HG03575 (cell line): Measurements from ENCODE around the gene RNF7.
"Not testable (repeated sequence)": the region's sequence is repeated elsewhere in the genome, so short reads cannot be mapped to it uniquely, and the experiment has no call there.

Experiments used
- ATAC-seq: cut with Tn5 transposase; IDR thresholded peaks from one replicate; pipeline ENCODE4 v1.9.1; 2021; ENCODE audit not compliant: unreplicated experiment, insufficient number of reproducible peaks, low FRiP score; ENCODE audit errors: extremely low read depth

The RNF7 gene

GRCh38 chr3:141728355-141728892, 9.7 kb upstream of the RNF7 start:
- ATAC-seq: no peak

- ATAC-seq: no peak
Measured at GRCh38 chr3:141729240-141729639, 8.9 kb upstream of the RNF7 start.

GRCh38 chr3:141735176-141735575, 2.9 kb upstream of the RNF7 start:
- no peak for ATAC-seq

- no peak for ATAC-seq
Measured at GRCh38 chr3:141735770-141736465, 2.2 kb upstream of the RNF7 start.

GRCh38 chr3:141737093-141737492, 1.0 kb upstream of the RNF7 start:
- ATAC-seq: no peak

- no peak for ATAC-seq
Measured at GRCh38 chr3:141737678-141738021, 448 bp upstream of the RNF7 start.

- no peak for ATAC-seq
Measured at GRCh38 chr3:141738891-141739363, 829 bp downstream of the RNF7 start.

- no peak for ATAC-seq
Measured at GRCh38 chr3:141739731-141740130, 1.6 kb downstream of the RNF7 start.

- no peak for ATAC-seq
Measured at GRCh38 chr3:141740349-141740748, 2.3 kb downstream of the RNF7 start.

- ATAC-seq: no peak
Measured at GRCh38 chr3:141743305-141743704, 5.2 kb downstream of the RNF7 start.

- ATAC-seq: no peak
Measured at GRCh38 chr3:141746962-141747361, 8.9 kb downstream of the RNF7 start.

- ATAC-seq: no peak
Measured at GRCh38 chr3:141753399-141753798, 15.3 kb downstream of the RNF7 start.

- ATAC-seq: no peak
Measured at GRCh38 chr3:141754032-141754431, 15.9 kb downstream of the RNF7 start.

GRCh38 chr3:141762552-141762951, 24.5 kb downstream of the RNF7 start:
- not testable (repeated sequence) for ATAC-seq

- ATAC-seq: no peak
Measured at GRCh38 chr3:141763088-141763750, 25.1 kb downstream of the RNF7 start, which contains the start of gene GRK7. Gene GRK7 (plus strand): TSS chr3:141763408. CDS start chr3:141778285, 14,877 bp downstream.

- no peak for ATAC-seq
Measured at GRCh38 chr3:141764045-141764444, 25.9 kb downstream of the RNF7 start.

- no peak for ATAC-seq
Measured at GRCh38 chr3:141764465-141764864, 26.4 kb downstream of the RNF7 start.

- no peak for ATAC-seq
Measured at GRCh38 chr3:141764986-141765385, 26.9 kb downstream of the RNF7 start.

GRCh38 chr3:141767066-141767465, 29.0 kb downstream of the RNF7 start:
- ATAC-seq: no peak

GRCh38 chr3:141769221-141769894, 31.3 kb downstream of the RNF7 start:
- ATAC-seq: no peak
